B cell (primary cell): ENCODE data around the gene INTS7. TPM values are rescaled to one million over a fixed set of nuclear protein-coding genes. Genes with fewer than 3 reads are reported as not detected.

Experiments
- ATAC-seq: fragments of 200-7000 bp; cut with Tn5 transposase; one replicate; pipeline ENCODE4 v1.10.0; 2021; ENCODE audit warnings: low read depth, mild to moderate bottlenecking, moderate number of reproducible peaks, moderate library complexity
- CTCF ChIA-PET: fragments of 350-600 bp; sonication (Branson Sonifier 250); formaldehyde crosslinking; loops from one replicate; lab custom pipeline; 2021; ENCODE audit warnings: antibody characterized with exemption, inconsistent platforms; lab: Charles Lee
- POLR2A ChIA-PET: fragments of 350-600 bp; sonication (Branson Sonifier 250); formaldehyde crosslinking; loops from one replicate; lab custom pipeline; 2021; ENCODE audit warnings: antibody characterized with exemption; lab: Charles Lee
- DNase-seq: peaks from one replicate; pipeline ENCODE4 v3.0.0; 2013
- H2AFZ ChIP-seq: 2 replicates; pipeline ENCODE4 v1.6.1; 2012; ENCODE audit warnings: mild to moderate bottlenecking, low read depth, low read length; ENCODE audit not compliant: insufficient read depth, poor library complexity, severe bottlenecking
- H3K27ac ChIP-seq, 2 donors: 1 replicate in 1 of 2; 2 replicates in 1 of 2; pipeline ENCODE4 v1.5.1; 2012 to 2013; ENCODE audit warnings: low read length in 2 of 2, mild to moderate bottlenecking in 2 of 2, moderate library complexity in 1 of 2
- H3K27me3 ChIP-seq, 4 experiments: fragments of 200-600 bp in 1 of 4; sonication (generic) in 1 of 4; replicated peaks in 1 of 4; 1 replicate in 2 of 4; 2 replicates in 2 of 4; pipeline versions ENCODE4 v1.6.1 to v1.7.0; 2013 to 2016; ENCODE audit warnings: low read length in 3 of 4, mild to moderate bottlenecking in 2 of 4, mixed read lengths in 1 of 4, moderate library complexity in 1 of 4; ENCODE audit not compliant: insufficient read depth in 4 of 4, control insufficient read depth in 3 of 4; ENCODE audit errors: control extremely low read depth in 1 of 4
- H3K36me3 ChIP-seq, 2 experiments: replicated peaks in 1 of 2; 1 replicate in 1 of 2; 2 replicates in 1 of 2; pipeline versions ENCODE4 v1.6.1 to v1.7.1; 2013; ENCODE audit warnings: low read length in 1 of 2; ENCODE audit not compliant: insufficient read depth in 2 of 2, control insufficient read depth in 1 of 2; ENCODE audit errors: control extremely low read depth in 1 of 2, extremely low read depth in 1 of 2
- H3K4me1 ChIP-seq, 2 donors: fragments of 200-600 bp in 1 of 2; sonication (generic) in 1 of 2; 1 replicate in 1 of 2; 2 replicates in 1 of 2; pipeline versions ENCODE4 v1.5.1 to v1.6.1; 2013 to 2017; ENCODE audit warnings: low read length in 2 of 2; ENCODE audit not compliant: control insufficient read depth in 2 of 2, insufficient read depth in 2 of 2
- H3K4me2 ChIP-seq: replicated peaks from 2 replicates; pipeline ENCODE3; 2012; ENCODE audit warnings: mild to moderate bottlenecking, low read depth, low read length; ENCODE audit not compliant: poor library complexity, severe bottlenecking
- H3K4me3 ChIP-seq, 5 experiments: fragments of 200-600 bp in 1 of 5; sonication (generic) in 1 of 5; 1 replicate in 3 of 5; 2 replicates in 2 of 5; pipeline versions ENCODE4 v1.5.1 to v1.7.0; 2011 to 2016; ENCODE audit warnings: low read length in 4 of 5, mild to moderate bottlenecking in 4 of 5, low read depth in 2 of 5, control low read depth in 1 of 5, moderate library complexity in 1 of 5; ENCODE audit not compliant: insufficient read depth in 1 of 5; ENCODE audit errors: control extremely low read depth in 1 of 5, extremely low read depth in 1 of 5
- H3K79me2 ChIP-seq: fragments of 200-600 bp; sonication (generic); one replicate; pipeline ENCODE4 v1.6.0; 2016; ENCODE audit warnings: low read length; ENCODE audit not compliant: control insufficient read depth, insufficient read depth
- H3K9ac ChIP-seq: fragments of 200-600 bp; sonication (generic); 2 replicates; pipeline ENCODE4 v1.6.1; 2017; ENCODE audit warnings: mild to moderate bottlenecking, low read length, moderate library complexity
- H3K9me3 ChIP-seq, 3 donors: one replicate each; pipeline versions ENCODE4 v1.6.1 to v1.7.1; 2013; ENCODE audit warnings: low read length in 2 of 3; ENCODE audit not compliant: control insufficient read depth in 2 of 3, insufficient read depth in 1 of 3; ENCODE audit errors: control extremely low read depth in 1 of 3
- H4K20me1 ChIP-seq: 2 replicates; pipeline ENCODE4 v1.6.0; 2012; ENCODE audit warnings: mild to moderate bottlenecking, low read length; ENCODE audit not compliant: insufficient read depth, control insufficient read depth, poor library complexity, severe bottlenecking
- H3K27ac Mint-ChIP-seq: one replicate; pipeline ENCODE4 v1.8.0; 2021; ENCODE audit warnings: mixed read lengths
- H3K27me3 Mint-ChIP-seq: one replicate; pipeline ENCODE4 v1.8.0; 2021; ENCODE audit warnings: mixed read lengths
- H3K4me1 Mint-ChIP-seq: one replicate; pipeline ENCODE4 v1.8.0; 2021; ENCODE audit warnings: mixed read lengths
- H3K4me3 Mint-ChIP-seq: one replicate; pipeline ENCODE4 v1.8.0; 2021; ENCODE audit warnings: mixed read lengths
- H3K9me3 Mint-ChIP-seq: one replicate; pipeline ENCODE4 v1.8.0; 2022; ENCODE audit warnings: mixed read lengths; ENCODE audit not compliant: insufficient read depth
- EZH2 ChIP-seq: IDR thresholded peaks from 2 replicates; pipeline ENCODE4 v1.6.1; 2012; ENCODE audit warnings: borderline replicate concordance, low read depth, mild to moderate bottlenecking, moderate library complexity, low read length; ENCODE audit not compliant: insufficient read depth, poor library complexity, severe bottlenecking
- WGBS: methylation state at CpG from one replicate; pipeline ENCODE4 v1.1.5; 2013; ENCODE audit warnings: missing lambda C conversion rate; ENCODE audit not compliant: insufficient coverage; 5-methylcytosine and 5-hydroxymethylcytosine counted together
- intact Hi-C: fragments of 100-400 bp; cut with micrococcal nuclease; formaldehyde crosslinking; loops from one replicate; pipeline ENCODE4 v1.10.0; 2022
- polyA plus RNA-seq: library from polyadenylated mRNA; depleted of rRNA; stranded (reverse); fragments of >200 nt; gene quantifications from 2 replicates; pipeline ENCODE4 v1.2.3, GENCODE V29; 2012
- total RNA-seq, 2 donors: library from RNA; stranded (reverse); fragments of 120-200 nt in 1 of 2; gene quantifications; 1 replicate in 1 of 2; 2 replicates in 1 of 2; pipeline versions ENCODE4 v1.2.3 to v1.2.4, GENCODE V29; 2013 to 2022
- TF ChIP-seq, protein P1 (sequence below): fragments of 200-600 bp; IDR thresholded peaks from one replicate; pipeline ENCODE4 v1.8.0; 2022; ENCODE audit warnings: antibody characterized with exemption, mild to moderate bottlenecking

Gene INTS7
- total and polyA plus RNA-seq, 2 donors (not counting 1 experiment from before 2014, with no cell fraction given): 8.3 to 19.2 TPM

DNA sequence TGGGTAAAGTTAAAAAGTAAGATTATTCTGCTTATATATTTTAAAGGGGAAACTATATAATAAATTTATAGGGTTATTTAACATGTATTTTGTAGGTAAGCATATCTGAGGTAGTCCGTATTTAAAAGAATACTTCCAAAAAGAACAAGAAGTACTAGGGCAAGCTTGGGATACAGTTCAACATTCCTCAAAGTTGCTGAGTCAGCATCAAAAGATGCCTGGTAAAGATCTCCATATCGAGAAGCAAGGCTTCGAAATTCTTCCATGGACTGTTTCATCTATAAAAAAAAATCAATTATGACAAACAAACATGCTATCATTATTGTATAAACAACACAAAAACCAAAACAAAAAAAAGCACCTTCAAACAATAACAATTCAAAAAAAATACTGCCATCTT lies 67.7 kb downstream of the INTS7 start:
- CTCF ChIA-PET: no interaction called here
- intact Hi-C loops: no loop called here
- H3K9me3 Mint-ChIP-seq: peaks cover 2% of the 10 kb centered on the region
- Histone ChIP-seq H3K4me1 (no peaks in the 10 kb centered on the region), H3K36me3 (peaks cover 4 to 11% of the 10 kb centered on the region in 2 experiments), H2AFZ (no peak overlapping the region), H3K4me3 (no peak overlapping the region), H4K20me1 (no peaks in the 10 kb centered on the region), H3K27ac (no peak overlapping the region), H3K79me2 (no peaks in the 10 kb centered on the region), H3K4me2 (no peak overlapping the region), H3K9me3 (no peaks in the 10 kb centered on the region), H3K27me3 (no peaks in the 10 kb centered on the region), H3K9ac (no peak overlapping the region)
- POLR2A ChIA-PET: interaction anchor here (0.7 kb wide), 1 partner anchor 317 kb away, joined by 6 read pairs; no protein-coding TSS in a partner anchor
- no peak for ATAC-seq
- TF ChIP-seq EZH2: no peak
- WGBS: no CpG with 5 or more reads among the region's 3 CpGs
- no peaks in the 10 kb centered on the region for H3K27me3 Mint-ChIP-seq
- H3K4me3 Mint-ChIP-seq: no peak overlapping the region
- H3K27ac Mint-ChIP-seq: no peak overlapping the region
- H3K4me1 Mint-ChIP-seq: peaks cover 8% of the 10 kb centered on the region
- DNase-seq: no peak

DNA sequence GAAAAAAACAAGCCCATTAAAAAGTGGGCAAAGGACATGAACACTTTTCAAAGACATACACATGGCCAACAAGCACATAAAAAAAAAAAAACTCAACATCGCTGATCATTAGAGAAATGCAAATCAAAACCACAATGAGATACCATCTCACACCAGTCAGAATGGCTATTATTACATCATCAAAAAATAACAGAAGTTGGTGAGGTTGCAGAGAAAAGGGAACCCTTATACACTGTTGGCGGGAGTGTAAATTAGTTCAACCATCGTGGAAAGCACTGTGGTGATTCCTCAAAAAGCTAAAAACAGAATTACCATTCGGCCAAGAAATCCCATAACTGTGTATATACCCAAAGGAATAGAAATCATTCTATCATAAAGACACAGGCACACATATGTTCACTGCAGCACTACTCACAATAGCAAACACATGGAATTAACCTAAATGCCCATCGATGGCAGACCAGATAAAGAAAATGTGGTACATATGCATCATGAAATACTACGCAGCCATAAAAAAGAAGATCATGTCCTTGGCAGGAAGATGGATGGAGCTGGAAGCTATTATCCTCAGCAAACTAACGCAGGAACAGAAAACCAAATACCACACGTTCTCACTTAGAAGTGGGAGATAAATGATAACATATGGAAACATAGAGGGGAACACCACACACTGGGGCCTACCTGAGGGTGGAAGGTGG lies 70.1 kb downstream of the INTS7 start:
- Histone ChIP-seq H3K27me3 (no peaks in the 10 kb centered on the region), H3K27ac (no peak overlapping the region), H3K4me2 (no peak overlapping the region), H3K9ac (no peak overlapping the region), H3K79me2 (no peaks in the 10 kb centered on the region), H3K4me1 (no peaks in the 10 kb centered on the region), H3K4me3 (no peak overlapping the region), H4K20me1 (no peaks in the 10 kb centered on the region), H2AFZ (no peak overlapping the region), H3K36me3 (peaks cover 8 to 18% of the 10 kb centered on the region in 2 experiments), H3K9me3 (no peaks in the 10 kb centered on the region)
- DNase-seq (no peak), ATAC-seq (no peak)
- Mint-ChIP-seq H3K27ac (no peak overlapping the region), H3K4me3 (no peak overlapping the region), H3K27me3 (no peaks in the 10 kb centered on the region), H3K4me1 (peaks cover 8% of the 10 kb centered on the region), H3K9me3 (peaks cover 2% of the 10 kb centered on the region)
- WGBS: no CpG with 5 or more reads among the region's 8 CpGs
- CTCF ChIA-PET: interaction anchor here (0.6 kb wide), 1 partner anchor 1292 kb away, joined by 5 read pairs; no protein-coding TSS in a partner anchor
- POLR2A ChIA-PET: no interaction called here
- no peak for TF ChIP-seq EZH2
- TF ChIP-seq, protein P1, sequence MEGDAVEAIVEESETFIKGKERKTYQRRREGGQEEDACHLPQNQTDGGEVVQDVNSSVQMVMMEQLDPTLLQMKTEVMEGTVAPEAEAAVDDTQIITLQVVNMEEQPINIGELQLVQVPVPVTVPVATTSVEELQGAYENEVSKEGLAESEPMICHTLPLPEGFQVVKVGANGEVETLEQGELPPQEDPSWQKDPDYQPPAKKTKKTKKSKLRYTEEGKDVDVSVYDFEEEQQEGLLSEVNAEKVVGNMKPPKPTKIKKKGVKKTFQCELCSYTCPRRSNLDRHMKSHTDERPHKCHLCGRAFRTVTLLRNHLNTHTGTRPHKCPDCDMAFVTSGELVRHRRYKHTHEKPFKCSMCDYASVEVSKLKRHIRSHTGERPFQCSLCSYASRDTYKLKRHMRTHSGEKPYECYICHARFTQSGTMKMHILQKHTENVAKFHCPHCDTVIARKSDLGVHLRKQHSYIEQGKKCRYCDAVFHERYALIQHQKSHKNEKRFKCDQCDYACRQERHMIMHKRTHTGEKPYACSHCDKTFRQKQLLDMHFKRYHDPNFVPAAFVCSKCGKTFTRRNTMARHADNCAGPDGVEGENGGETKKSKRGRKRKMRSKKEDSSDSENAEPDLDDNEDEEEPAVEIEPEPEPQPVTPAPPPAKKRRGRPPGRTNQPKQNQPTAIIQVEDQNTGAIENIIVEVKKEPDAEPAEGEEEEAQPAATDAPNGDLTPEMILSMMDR: no peak
- intact Hi-C loops: no loop called here
